HG03378 (cell line): ENCODE data around the gene CST1.
"Not testable (repeated sequence)": the region's sequence is repeated elsewhere in the genome, so short reads cannot be mapped to it uniquely, and the experiment has no call there.

Source experiments
- ATAC-seq: cut with Tn5 transposase; IDR thresholded peaks from one replicate; pipeline ENCODE4 v1.9.1; 2021; ENCODE audit warnings: mild to moderate bottlenecking, moderate library complexity; ENCODE audit not compliant: unreplicated experiment

The CST1 gene

DNA sequence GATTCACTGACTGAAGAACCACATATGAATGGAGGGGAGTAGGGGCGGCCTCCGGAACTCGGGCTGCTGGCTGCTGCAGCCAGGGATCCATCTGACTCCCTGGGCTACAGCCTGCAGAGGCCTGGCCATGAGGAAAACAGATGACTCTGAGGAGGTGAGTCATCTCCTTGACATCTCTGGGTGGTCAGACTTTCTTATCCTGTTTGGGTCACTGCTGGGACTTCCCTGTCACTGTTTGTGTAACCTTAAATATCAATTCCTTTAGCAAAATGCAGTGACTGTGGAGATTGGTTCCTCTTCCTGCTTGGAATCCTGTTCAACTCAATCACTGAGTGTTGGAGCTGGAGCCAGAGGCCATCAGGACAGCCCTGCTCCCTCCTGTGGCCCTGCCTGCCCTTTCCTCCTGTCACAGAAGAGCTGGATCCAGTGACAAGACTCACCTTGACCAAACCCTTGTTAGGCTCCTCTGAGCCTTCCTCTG, 4.4 kb upstream of the CST1 start:
- not testable (repeated sequence) for ATAC-seq

DNA sequence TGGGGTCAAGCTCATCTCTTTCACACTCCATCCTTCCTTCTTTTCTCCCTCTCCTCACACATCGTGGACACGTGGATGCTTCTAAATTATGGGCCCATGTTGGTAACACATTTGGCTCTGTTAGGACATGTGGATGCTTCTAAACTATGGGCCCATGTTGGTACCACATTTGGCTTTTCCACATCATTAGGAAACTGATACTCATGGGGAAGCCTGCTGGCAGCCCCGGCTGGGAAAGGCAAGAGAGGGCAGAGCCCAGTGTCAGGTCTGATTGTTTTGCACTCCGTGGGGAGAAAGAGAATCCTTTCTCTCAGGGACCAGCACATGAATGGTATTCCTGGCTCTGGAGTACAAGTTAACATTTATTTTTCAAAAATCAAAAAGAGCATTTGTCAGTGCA, 4.0 kb upstream of the CST1 start:
- no peak for ATAC-seq

DNA sequence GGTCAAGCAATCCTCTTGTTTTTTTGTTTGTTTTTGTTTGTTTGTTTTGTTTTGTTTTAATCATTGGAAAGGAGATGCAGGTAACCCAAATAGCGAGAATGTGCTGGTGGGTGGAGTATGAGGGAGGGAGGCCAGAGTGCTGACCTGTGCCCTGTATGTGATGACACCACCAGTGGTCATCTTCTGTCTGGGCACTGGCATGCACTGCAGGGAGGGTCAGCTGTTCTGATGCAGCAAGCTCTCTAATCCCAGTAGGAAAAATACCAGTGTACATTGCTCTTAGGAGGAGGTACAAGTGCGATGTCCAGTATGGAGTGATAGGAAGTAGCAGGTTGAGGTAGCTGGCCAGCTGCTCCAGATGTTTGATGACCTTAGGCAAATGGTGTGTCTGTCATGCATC, 2.9 kb upstream of the CST1 start:
- no peak for ATAC-seq

DNA sequence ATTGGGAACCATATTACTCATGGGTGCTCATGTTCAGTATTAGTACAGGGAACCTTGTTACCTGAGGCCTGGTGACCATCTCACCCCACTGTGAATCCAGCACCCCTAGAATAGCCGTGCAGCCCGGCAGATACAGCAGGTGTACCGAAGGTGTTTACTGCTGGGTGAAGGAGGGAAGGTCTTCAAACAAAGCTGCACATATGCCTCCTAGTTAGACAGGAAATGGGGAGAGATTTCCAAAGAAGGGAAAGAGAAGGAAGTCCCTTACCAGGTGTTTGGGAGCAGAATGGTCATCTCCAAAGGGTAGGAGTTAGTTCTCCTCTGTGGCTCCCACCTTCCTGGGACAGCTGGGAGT, 2.4 kb upstream of the CST1 start:
- no peak for ATAC-seq

DNA sequence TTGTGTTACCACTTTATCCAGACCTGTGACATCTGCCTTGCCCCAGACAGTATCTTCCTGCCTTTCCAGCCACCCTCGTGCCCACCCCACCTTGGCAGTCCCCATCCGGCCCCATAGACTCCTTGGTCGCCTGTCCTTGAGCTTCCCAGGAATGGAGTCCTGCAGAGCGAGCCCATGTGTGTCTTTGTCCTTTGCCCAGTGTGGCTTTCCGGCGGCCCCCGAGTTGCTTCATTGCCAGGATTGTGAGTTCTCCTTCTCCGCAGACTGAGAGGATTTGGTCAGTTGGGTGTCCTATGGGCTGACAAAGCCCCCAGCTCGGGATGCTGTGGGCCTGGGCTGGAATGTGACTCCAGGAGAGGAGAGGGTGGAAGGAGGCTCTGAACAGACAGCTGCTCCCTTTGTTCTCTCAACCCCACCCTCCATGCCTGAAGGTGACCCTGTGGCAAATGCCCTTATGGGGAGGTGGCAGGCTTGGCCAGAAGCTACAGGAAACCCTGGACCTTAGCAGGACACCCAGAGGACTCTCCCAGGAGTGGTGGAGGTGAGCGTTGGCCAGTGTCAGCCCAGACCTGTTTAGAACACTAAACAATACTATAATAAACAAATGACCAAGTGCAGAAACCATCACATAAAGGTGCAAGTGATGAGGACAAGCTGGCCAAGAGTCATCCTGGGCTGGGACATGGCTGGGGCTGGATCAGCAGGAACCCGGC, 1.9 kb upstream of the CST1 start:
- ATAC-seq = no peak

DNA sequence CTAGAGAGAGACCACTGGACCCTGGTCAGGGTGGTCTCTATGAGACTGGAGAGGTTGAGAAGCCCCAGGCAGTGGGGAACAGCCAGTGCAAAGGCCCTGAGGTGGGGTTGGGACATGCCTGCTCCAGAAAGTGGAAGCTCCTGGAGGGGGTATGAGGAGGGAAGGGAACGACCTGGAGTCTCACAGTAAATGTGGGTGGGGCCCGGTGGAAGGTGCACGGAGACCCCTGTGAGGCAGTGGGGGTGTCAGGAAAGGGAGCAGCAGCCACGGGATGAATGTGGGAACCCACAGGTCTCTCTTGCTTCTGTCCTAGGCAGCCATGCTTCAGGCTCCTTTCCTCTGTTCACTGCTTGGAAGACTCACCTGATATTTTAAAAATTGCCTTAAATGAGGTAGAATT, 1.3 kb upstream of the CST1 start:
- no peak for ATAC-seq

DNA sequence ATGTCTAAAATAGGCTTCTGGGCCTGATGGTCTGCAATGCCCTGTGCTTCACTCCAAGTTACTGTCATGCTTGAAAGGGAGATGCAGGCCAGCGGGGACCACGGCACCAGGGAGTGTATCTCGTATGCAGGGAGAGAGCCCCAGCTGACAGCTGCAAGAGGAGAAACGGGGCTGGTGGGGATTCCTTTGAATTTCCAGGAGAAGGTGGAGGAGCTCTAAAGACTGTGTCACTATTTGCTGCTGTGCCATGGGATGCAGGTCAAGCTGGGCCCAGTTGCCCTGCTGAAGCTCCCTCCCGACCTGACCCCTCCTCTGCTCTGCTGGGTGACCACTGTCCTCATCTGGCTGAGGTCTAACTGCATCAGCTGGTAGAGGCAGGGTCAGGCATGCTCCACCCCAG, 989 bp downstream of the CST1 start:
- no peak for ATAC-seq

DNA sequence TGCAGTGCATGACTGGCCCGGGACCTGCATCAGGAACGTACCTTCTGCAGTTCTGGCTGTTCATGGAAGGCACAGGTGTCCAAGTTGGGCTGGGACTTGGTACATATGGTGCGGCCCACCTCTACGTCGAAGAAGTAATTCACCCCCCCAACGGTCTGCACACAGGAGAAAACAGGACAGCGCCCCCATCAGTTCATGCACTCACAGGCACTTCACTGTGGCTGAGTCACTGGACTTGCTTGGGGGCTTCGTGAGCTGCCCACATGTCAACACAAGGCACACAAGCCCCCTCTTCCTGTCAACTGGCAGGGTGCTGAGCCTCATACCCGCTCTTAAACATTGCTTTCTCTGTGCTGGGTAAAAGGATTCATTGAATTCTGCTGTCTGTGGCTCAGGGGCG, 1.8 kb downstream of the CST1 start:
- not testable (repeated sequence) for ATAC-seq

DNA sequence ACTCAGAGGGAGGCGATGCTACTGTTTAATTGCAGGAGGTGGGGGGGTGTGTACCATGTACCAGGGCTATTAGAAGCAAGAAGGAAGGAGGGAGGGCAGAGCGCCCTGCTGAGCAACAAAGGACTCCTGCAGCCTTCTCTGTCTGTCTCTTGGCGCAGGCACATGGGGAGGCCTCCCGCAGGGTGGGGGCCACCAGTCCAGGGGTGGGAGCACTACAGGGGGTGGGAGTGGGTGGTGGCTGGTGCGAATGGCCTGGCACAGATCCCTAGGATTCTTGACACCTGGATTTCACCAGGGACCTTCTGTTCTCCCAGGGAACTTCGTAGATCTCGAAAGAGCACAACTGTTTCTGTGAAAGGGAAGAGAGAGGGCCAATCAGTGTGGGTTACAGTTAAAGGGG, 3.2 kb downstream of the CST1 start:
- ATAC-seq = not testable (repeated sequence)

DNA sequence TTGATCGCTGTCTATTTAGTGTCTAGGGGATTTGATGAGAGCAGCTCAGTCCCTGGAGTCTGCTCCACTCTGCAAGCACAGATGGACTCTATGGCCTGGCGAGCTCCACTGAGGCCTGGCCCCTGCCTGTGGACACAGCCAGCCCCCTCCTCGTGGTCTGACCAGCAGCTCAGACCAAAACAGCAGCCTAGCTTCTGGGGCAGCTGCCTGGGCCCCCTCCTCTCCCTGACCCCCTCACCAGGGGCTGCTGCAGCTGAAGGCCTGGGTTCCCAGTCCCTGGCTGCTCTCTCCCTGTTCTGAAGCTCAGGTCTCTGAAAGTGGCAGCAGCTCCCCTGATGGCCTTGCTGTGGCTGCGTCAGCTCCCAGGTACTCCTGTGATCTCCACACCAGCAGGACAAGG, 3.6 kb downstream of the CST1 start:
- not testable (repeated sequence) for ATAC-seq

DNA sequence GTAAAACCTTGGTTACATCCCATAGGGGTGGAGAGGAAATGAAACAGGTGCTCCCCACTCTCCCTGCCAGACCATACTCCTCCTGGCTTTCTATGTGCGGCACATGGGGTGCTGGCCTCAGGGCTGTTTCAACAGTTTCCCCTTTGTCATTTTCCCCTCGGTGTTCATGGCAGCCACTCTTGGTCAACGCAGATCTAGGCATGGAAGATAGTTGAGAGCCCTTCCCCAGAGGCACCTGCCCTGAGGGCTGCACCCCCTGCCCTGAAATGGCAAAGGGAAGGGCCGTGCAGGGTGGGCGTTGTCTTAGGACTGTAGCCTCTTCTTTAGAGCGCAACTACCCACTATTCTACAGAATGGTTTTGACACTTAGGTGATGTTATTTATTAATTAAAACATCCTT, 4.4 kb downstream of the CST1 start:
- no peak for ATAC-seq

DNA sequence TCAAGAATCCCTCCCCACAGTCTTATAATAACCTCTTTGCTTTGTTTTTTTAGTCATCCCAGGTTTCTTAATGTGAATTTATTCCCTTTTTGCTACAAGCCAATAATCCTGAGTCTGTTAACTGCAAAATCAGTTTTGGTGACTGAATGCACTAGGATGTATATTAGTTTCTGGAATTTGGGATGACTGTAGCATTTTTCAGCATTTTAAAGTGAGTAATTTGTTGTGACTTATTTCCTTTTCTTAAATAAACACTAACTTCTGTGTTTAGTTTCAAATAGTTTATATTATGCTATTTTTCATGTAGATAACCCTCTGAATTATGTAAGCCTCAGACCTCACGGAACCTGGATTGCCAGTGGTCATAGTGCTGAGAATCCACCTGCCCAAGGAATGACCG, 5.5 kb downstream of the CST1 start:
- no peak for ATAC-seq

DNA sequence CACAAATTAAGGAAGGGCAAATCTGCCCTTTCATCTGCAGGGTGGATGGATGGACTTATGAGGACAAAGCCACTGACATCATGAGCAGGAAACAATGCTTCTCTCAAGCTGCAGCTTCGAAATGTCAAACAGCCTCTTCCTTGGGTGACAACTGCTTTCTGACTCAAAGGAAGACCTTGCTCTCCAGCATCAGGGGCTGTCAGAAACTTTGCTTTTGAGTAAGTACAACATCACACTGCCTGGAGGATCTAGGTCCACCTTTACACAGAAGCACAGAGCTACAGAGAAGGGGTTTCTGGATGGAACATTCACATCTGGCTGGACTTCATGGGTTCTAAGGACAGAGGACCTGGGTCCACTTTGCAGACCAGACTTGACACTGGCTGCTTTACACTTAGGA, 5.9 kb downstream of the CST1 start:
- no peak for ATAC-seq

DNA sequence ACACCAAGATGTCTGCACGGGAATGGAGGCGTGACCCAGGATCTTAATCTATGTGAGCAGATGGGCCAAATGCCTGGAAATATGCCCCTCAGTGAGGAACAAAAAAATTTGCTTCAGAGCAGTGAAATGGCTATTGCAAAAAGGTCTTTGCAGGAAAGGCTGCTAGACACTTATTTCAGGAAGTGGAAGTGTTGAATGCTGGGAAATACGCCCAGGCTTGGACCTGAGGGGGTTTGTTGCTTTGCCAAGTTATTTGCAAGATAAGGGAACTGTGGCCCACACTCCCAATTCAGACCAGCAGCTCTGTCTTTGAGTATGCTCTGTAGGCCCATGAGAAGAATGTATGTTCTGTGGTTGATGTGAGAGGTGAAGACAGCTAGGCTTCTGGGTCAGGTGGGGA, 15.3 kb downstream of the CST1 start:
- not testable (repeated sequence) for ATAC-seq

DNA sequence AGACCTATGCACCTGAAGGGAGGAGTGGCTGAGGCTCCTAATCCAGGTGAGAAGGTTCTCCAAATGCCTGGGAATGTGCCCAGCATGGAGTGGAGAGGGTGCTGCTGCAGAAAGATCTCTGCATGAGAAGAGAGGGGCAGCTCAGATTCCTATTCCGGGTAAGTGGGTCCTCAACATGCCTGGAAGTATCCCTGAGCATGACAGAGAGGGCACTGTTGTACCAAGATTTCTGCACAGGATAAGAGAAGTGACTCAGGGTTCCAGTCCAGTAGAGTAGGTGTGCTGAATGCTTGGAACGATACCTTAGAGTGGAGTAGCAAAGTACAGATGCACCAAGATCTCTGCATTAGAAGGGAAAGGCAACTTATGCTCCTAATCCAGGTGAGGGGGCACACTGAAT, 15.8 kb downstream of the CST1 start:
- ATAC-seq = not testable (repeated sequence)

DNA sequence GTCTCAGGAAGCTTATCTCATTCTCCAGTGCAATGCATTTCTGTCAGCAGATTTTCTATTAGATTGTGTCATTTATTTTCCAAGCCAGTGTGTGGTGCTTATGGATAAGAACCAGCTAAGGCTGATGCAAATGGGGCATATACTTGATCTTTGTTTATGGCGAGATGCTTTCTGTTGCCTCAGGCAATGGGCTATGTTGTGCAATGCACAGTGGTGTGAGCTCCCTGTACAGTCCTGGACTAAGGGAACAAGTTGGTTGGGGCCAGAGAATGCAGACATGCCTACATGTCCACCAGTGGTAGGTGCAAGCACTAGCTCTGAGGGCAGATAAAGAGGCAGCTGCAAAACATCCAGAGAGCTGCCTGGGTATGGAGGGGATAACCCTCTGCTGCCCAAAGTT, 16.3 kb downstream of the CST1 start:
- ATAC-seq = not testable (repeated sequence)

DNA sequence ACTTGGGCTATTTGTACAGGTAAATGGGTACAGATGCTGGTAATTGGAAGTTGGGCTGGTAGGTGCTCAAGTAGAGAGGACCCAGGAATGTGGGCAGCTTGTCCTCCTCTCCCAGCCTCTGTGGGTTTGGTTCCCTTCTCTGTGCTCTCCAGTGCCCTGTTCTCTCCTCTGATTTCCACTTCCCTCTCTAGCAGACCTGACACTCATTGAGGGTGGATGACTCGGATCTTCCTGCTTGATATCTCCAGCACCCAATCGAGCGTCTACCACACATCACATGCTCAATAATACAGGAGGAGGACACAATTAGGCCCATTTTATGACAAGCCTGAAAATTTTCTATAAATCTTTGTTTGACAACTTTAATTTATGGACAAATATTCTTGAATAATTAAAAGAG, 23.7 kb downstream of the CST1 start:
- ATAC-seq = no peak

DNA sequence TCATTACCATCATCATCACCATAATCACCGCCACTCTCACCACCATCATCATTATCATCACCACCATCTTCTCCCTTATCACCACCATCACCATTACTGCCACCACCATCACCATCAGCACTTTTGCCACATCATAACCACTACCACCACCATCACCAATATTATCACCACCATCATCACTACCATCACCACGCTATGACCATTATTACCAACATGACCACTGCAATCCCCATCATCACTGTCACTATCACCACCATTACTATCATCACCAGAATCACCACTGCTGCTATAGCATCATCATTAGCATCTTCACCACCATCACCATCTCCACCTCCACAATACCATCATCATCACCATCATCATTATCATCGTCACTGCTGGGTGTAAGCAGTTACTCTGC, 25.6 kb downstream of the CST1 start:
- ATAC-seq = no peak

DNA sequence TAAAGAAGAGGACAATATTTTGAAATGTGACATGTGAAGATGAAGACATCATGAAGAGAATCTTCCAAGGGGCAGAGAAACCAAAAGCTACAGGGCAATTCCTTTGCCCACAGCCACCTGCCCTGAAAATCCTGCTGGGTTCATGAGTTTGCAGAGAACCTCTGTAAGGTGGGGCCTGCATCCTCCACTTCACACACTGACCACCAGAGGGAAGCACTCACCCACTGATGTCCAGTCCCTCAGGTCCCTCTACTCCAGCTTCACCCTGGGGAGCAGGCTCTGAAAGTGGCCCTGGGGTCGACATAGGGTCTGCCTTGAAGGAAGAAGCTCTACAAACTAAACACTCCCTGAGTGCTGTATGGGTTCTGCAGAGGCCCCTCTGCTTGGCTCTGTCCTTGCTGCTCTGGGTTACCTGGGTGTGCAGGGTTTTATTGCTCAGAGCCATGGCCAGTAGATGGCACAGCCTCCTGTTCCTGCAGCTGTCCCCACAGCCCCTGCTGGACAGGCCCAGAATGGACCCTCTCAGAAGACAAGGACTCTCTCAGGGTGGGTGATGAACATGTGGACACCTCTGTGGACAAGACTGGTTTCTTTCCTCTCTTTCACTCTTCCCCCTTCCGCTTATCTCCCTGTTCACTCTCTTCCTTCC, 27.0 kb downstream of the CST1 start:
- ATAC-seq = peak; percentile 58

DNA sequence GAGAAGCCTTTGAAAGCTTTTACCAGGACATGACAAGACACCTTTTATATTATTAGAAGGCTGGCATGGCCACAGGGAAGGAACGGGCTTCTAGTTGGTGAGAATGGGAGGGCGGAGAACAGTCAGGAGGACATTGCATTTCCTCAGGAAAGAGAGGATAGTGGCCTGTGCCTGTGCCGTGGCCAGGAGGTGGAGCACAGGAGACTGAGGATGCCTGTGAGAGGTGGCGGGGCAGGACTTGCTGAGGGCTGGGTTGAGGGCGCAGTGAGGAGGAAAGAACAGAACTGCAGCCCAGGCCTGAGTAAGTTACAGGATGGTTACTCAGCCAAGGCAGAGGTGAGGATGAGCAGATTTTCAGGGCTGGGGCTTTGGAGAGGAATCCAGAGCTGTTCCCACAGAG, 27.9 kb downstream of the CST1 start:
- ATAC-seq = not testable (repeated sequence)

DNA sequence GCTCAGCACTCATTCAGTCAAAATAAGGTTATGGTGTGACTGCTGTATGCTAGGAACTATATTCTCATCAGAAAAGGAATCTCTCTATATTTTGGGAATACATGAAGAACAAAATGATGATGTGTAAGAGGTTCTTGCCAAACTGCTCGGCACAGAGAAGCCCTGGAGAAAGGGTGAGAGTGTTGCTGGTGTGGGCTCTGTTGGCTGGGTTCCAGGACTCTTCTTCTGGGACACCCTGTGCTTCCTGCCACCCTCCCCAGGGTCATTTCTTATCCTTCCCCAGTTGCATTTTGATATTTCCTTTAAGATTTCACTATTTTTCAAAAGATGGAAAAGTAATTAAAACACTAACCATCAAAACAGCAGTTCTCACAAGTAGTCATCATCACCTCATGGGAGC, 28.8 kb downstream of the CST1 start:
- ATAC-seq = no peak

DNA sequence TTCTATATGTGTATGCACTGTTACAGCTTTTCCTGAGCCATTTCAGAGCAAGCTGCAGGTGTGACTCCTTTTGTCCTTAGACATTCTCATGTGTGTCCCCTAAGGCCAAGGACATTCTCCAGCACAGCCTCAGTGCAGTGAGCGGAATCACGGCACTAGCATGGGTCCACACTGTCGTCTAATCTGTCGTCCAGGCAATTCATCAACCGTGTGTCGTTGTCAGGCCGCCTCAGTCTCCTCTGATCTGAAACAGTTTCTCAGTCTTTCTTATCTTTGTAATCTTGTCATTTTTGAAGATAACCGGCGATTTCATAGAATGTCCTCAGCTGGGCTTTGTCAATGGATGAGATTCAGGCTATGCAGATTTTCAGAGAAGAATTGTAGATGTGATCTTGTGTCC, 31.4 kb downstream of the CST1 start:
- ATAC-seq = not testable (repeated sequence)

DNA sequence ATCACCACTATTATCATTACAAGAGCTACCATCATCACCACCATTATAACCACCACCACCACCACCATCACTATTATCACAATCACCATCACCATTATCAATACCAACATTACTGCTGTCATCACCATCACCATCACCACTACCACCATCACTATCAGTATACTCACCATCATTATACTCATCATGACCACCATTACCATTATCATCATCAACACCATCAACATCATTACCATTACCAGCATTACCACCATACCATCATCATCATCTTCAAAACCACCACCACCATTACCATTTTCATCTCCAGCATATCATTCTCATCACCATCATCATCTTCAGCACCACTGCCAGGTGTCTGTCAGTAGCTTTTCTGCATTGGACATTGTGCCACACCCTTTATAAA, 39.0 kb downstream of the CST1 start:
- ATAC-seq = not testable (repeated sequence)
